Osteoblast (primary cell): ENCODE measurements around the gene CHCT1. TPM values are rescaled to one million over a fixed set of nuclear protein-coding genes. Genes with fewer than 3 reads are reported as not detected.
A peak's percentile ranks its signal among the peaks of the same experiment; 100 is the strongest.
"Not testable (repeated sequence)": the region's sequence is repeated elsewhere in the genome, so short reads cannot be mapped to it uniquely, and the experiment has no call there.

Source experiments
- DNase-seq: peaks from one replicate; pipeline ENCODE4 v3.0.0; 2011; ENCODE audit warnings: low spot score, mixed read lengths; ENCODE audit not compliant: insufficient read length; ENCODE audit errors: missing footprints
- H2AFZ ChIP-seq: 2 replicates; pipeline ENCODE4 v1.6.0; 2011; ENCODE audit warnings: mild to moderate bottlenecking, low read length
- H3K27ac ChIP-seq: 2 replicates; pipeline ENCODE4 v1.5.1; 2011; ENCODE audit warnings: mild to moderate bottlenecking, low read depth, low read length, moderate library complexity
- H3K27me3 ChIP-seq: 2 replicates; pipeline ENCODE4 v1.6.0; 2012; ENCODE audit warnings: mild to moderate bottlenecking, control low read depth, inconsistent platforms, low read length, moderate library complexity; ENCODE audit not compliant: insufficient read depth
- H3K36me3 ChIP-seq: 2 replicates; pipeline ENCODE4 v1.5.1; 2011; ENCODE audit warnings: mild to moderate bottlenecking, low read length, control low read depth, moderate library complexity; ENCODE audit not compliant: insufficient read depth
- H3K4me1 ChIP-seq: 2 replicates; pipeline ENCODE4 v1.5.1; 2011; ENCODE audit warnings: mild to moderate bottlenecking, low read length, control low read depth, moderate library complexity; ENCODE audit not compliant: insufficient read depth
- H3K4me2 ChIP-seq: 2 replicates; pipeline ENCODE4 v1.6.0; 2011; ENCODE audit warnings: mild to moderate bottlenecking, low read length; ENCODE audit not compliant: insufficient read depth
- H3K4me3 ChIP-seq: fragments of 200-600 bp; sonication (generic); 3 replicates; pipeline ENCODE4 v1.5.1; 2012; ENCODE audit warnings: mild to moderate bottlenecking, low read length, inconsistent platforms; ENCODE audit not compliant: insufficient read depth
- H3K79me2 ChIP-seq: 2 replicates; pipeline ENCODE4 v1.6.0; 2012; ENCODE audit warnings: mild to moderate bottlenecking, low read length, control low read depth, inconsistent platforms; ENCODE audit not compliant: insufficient read depth
- H3K9me3 ChIP-seq: 2 replicates; pipeline ENCODE4 v1.5.1; 2011; ENCODE audit warnings: low read depth, low read length, control low read depth
- H4K20me1 ChIP-seq: 2 replicates; pipeline ENCODE4 v1.6.0; 2012; ENCODE audit warnings: mild to moderate bottlenecking, low read length, control low read depth; ENCODE audit not compliant: insufficient read depth
- total RNA-seq: library from RNA; depleted of rRNA; stranded (reverse); fragments of >200 nt; gene quantifications from 2 replicates; pipeline ENCODE4 v1.2.3, GENCODE V29; 2012
- TF ChIP-seq, protein P1 (sequence below): IDR thresholded peaks from 2 replicates; pipeline ENCODE4 v1.5.1; 2011; ENCODE audit warnings: mild to moderate bottlenecking, low read depth, low read length, moderate library complexity; ENCODE audit errors: extremely low read depth

The CHCT1 gene
- not detected in 2 replicates for total RNA-seq

- TF ChIP-seq, protein P1, sequence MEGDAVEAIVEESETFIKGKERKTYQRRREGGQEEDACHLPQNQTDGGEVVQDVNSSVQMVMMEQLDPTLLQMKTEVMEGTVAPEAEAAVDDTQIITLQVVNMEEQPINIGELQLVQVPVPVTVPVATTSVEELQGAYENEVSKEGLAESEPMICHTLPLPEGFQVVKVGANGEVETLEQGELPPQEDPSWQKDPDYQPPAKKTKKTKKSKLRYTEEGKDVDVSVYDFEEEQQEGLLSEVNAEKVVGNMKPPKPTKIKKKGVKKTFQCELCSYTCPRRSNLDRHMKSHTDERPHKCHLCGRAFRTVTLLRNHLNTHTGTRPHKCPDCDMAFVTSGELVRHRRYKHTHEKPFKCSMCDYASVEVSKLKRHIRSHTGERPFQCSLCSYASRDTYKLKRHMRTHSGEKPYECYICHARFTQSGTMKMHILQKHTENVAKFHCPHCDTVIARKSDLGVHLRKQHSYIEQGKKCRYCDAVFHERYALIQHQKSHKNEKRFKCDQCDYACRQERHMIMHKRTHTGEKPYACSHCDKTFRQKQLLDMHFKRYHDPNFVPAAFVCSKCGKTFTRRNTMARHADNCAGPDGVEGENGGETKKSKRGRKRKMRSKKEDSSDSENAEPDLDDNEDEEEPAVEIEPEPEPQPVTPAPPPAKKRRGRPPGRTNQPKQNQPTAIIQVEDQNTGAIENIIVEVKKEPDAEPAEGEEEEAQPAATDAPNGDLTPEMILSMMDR = no peak
- DNase-seq = peak; percentile 19
- Histone ChIP-seq H3K4me3 (peak within 1 kb of the TSS; percentile 80), H3K4me1 (no peaks in the 10 kb centered on the region), H3K36me3 (no peaks in the 10 kb centered on the region), H3K79me2 (no peaks in the 10 kb centered on the region), H3K27me3 (no peaks in the 10 kb centered on the region), H4K20me1 (no peaks in the 10 kb centered on the region), H3K27ac (peak within 1 kb of the TSS; percentile 60), H2AFZ (peak within 1 kb of the TSS; percentile 98), H3K9me3 (no peaks in the 10 kb centered on the region), H3K4me2 (peak within 1 kb of the TSS; percentile 88)
Measured at GRCh38 chr17:60422162-60422665, at the start of gene CHCT1. TSS of gene CHCT1 (plus strand) at chr17:60422489. CDS start at chr17:60422593, 104 bp downstream.

GRCh38 chr17:60372790-60373483 is 49.4 kb upstream of the CHCT1 start:
- Histone ChIP-seq H3K4me3 (no peak overlapping the region), H3K4me1 (peaks cover 4% of the 10 kb centered on the region), H3K36me3 (no peaks in the 10 kb centered on the region), H3K9me3 (no peaks in the 10 kb centered on the region), H2AFZ (no peak overlapping the region), H3K27me3 (no peaks in the 10 kb centered on the region), H3K4me2 (no peak overlapping the region), H3K27ac (peak overlapping the region; percentile 58), H3K79me2 (peaks cover 77% of the 10 kb centered on the region), H4K20me1 (peaks cover 13% of the 10 kb centered on the region)
- TF ChIP-seq, protein P1 = no peak
- DNase-seq = no peak

DNA sequence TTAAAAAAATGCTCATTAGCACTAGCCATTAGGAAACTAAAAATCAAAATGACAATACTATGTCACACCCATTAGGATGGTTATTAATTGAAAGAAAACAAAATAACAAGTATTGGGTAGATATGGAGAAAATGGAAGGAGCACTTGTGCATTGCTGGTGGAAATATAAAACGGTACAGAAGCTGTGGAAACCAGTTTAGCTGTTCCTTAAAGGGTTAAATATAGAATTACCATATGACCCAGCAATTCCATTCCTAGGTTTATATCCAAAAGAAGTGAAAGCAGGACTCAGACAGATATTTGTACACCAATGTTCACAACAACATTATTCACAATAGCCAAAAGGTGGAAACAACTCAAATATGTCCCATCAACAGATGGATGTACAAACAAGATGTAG is 44.1 kb upstream of the CHCT1 start:
- not testable (repeated sequence) for H3K4me3 ChIP-seq, H3K27me3 ChIP-seq, H2AFZ ChIP-seq, H3K4me1 ChIP-seq, H3K4me2 ChIP-seq, H3K27ac ChIP-seq, H3K9me3 ChIP-seq, DNase-seq, H3K36me3 ChIP-seq
- Histone ChIP-seq H3K79me2 (peaks cover 78% of the 10 kb centered on the region), H4K20me1 (peaks cover 12% of the 10 kb centered on the region)

DNA sequence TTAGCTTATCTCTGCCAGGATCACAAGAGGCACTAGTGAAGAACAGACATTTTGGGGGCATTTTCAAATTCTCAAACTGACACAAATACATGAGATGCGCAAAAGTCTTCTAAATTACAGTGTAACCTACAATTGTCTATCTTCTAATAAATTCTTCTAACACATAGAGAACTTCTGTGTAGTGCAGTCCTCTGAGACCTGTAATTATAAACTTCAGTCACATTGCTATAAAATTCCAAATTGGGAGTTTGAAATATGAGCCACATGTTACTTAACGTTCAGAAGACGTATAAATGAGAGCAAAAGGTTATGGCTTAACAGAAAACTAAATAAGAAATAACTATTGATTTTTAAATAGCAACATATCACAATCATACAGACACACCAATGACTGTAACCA is 42.8 kb upstream of the CHCT1 start:
- H3K27me3 ChIP-seq, H3K4me3 ChIP-seq, H3K9me3 ChIP-seq, H3K4me2 ChIP-seq, H3K36me3 ChIP-seq, H2AFZ ChIP-seq, DNase-seq, H3K27ac ChIP-seq: not testable (repeated sequence)
- Histone ChIP-seq H3K79me2 (peaks cover 81% of the 10 kb centered on the region), H3K4me1 (peaks cover 11% of the 10 kb centered on the region), H4K20me1 (peaks cover 21% of the 10 kb centered on the region)

DNA sequence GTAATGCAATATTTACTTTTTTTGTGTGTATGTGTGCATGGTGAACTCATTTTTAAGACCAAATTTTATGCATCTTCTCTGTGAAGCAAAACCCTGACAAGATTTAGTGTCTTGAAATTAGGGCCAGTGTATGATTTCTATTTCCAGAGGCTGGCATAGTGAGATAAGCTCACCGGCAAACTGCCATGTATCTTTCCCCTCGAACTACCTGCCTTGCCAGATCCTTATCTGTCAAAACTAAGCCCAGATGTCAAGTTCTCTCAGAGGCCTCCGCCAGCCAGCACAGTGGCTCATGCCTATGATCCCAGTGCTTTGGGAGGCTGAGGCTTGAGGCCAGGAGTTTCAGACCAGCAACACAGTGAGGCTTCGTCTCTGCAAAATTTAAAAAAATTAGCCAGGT is 40.3 kb upstream of the CHCT1 start:
- Histone ChIP-seq H3K79me2 (peaks cover 95% of the 10 kb centered on the region), H4K20me1 (peaks cover 37% of the 10 kb centered on the region), H3K4me3 (no peak overlapping the region), H3K4me2 (no peak overlapping the region), H2AFZ (no peak overlapping the region), H3K9me3 (no peaks in the 10 kb centered on the region), H3K4me1 (peaks cover 15% of the 10 kb centered on the region), H3K27me3 (no peaks in the 10 kb centered on the region), H3K27ac (no peak overlapping the region), H3K36me3 (no peaks in the 10 kb centered on the region)
- DNase-seq = no peak
- TF ChIP-seq, protein P1 = no peak
